ENCODE results near the gene ETFA. TPM values are rescaled to one million over a fixed set of nuclear protein-coding genes. Genes with fewer than 3 reads are reported as not detected.

The ETFA gene
- total RNA-seq, 1 experiment from 2014 or later = 170 TPM

DNA sequence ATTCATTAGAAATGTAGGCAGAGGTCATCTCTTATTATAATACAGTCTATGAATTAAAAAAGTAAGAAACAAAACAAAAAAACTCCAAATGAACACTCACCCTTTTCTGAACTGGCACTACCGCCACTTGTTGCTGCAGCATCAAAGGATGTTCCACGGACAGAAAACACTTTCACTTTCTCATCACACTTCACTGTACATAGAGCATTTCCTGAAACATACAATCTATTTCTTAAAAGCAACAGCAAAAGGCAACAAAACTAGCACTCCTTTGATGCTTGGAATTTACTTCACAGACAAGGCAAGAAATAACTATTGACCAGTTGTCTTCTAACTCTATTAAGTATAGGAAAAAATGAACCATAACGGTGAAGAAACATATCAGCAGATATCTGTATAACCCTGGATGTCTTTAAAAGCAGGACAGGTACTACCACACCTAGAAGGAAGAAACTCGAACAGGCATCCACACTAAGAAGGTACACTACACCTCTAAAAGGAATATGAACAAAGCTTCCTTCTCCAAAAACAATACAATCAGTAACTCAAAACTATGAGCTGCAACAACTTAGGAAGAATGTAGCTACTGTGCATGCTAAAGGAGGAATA, 24.9 kb downstream of the ETFA start:
- H3K9me2 ChIP-seq (replicated peaks; ENCODE audit: insufficient read depth, low read length) = no peaks in the 10 kb centered on the region
- DNase-seq = no peak
- H3K4me3 ChIP-seq (ENCODE audit: low read length) = no peak overlapping the region
- no peaks in the 10 kb centered on the region for H3K4me1 ChIP-seq (ENCODE audit: low read length)
- H3K27me3 ChIP-seq (ENCODE audit: low read length) = no peaks in the 10 kb centered on the region
- H3K9ac ChIP-seq (ENCODE audit: low read length) = no peak overlapping the region
- H3K36me3 ChIP-seq (ENCODE audit: insufficient read depth, low read length) = peaks cover 45% of the 10 kb centered on the region
- no peak overlapping the region for H3K27ac ChIP-seq (ENCODE audit: low read length)
- H3K79me2 ChIP-seq (ENCODE audit: low read length) = peaks cover 39% of the 10 kb centered on the region
- H4K20me1 ChIP-seq (ENCODE audit: insufficient read depth, low read depth, low read length) = no peaks in the 10 kb centered on the region
- H3K9me3 ChIP-seq (ENCODE audit: low read length) = no peaks in the 10 kb centered on the region
- no peak overlapping the region for H2AFZ ChIP-seq (ENCODE audit: low read length)
- peak overlapping the region; percentile 7 for H3K4me2 ChIP-seq (ENCODE audit: low read depth, low read length, poor library complexity, severe bottlenecking)

- Histone ChIP-seq H3K79me2 (ENCODE audit: low read length) (peaks cover 31% of the 10 kb centered on the region), H3K9ac (ENCODE audit: low read length) (no peak overlapping the region), H3K4me2 (ENCODE audit: low read depth, low read length, poor library complexity, severe bottlenecking) (no peak overlapping the region), H2AFZ (ENCODE audit: low read length) (no peak overlapping the region), H3K9me2 (replicated peaks; ENCODE audit: insufficient read depth, low read length) (no peaks in the 10 kb centered on the region), H4K20me1 (ENCODE audit: insufficient read depth, low read depth, low read length) (no peaks in the 10 kb centered on the region), H3K9me3 (ENCODE audit: low read length) (no peaks in the 10 kb centered on the region), H3K36me3 (ENCODE audit: insufficient read depth, low read length) (peaks cover 48% of the 10 kb centered on the region), H3K4me1 (ENCODE audit: low read length) (no peaks in the 10 kb centered on the region), H3K27ac (ENCODE audit: low read length) (no peak overlapping the region), H3K27me3 (ENCODE audit: low read length) (no peaks in the 10 kb centered on the region), H3K4me3 (ENCODE audit: low read length) (no peak overlapping the region)
- peak; percentile 66 for DNase-seq
Observed at GRCh38 chr15:76285241-76285825, 25.9 kb downstream of the ETFA start.

GRCh38 chr15:76282465-76282864, 28.8 kb downstream of the ETFA start:
- no peaks in the 10 kb centered on the region for H3K9me3 ChIP-seq (ENCODE audit: low read length)
- H3K9ac ChIP-seq (ENCODE audit: low read length) = no peak overlapping the region
- no peak overlapping the region for H3K4me2 ChIP-seq (ENCODE audit: low read depth, low read length, poor library complexity, severe bottlenecking)
- H2AFZ ChIP-seq (ENCODE audit: low read length) = no peak overlapping the region
- H3K36me3 ChIP-seq (ENCODE audit: insufficient read depth, low read length) = peaks cover 60% of the 10 kb centered on the region
- H4K20me1 ChIP-seq (ENCODE audit: insufficient read depth, low read depth, low read length) = no peaks in the 10 kb centered on the region
- no peak for DNase-seq
- H3K4me1 ChIP-seq (ENCODE audit: low read length) = no peaks in the 10 kb centered on the region
- no peak overlapping the region for H3K4me3 ChIP-seq (ENCODE audit: low read length)
- peaks cover 9% of the 10 kb centered on the region; the same call in 1 of the 2 replicates for H3K79me2 ChIP-seq (ENCODE audit: low read length)
- H3K9me2 ChIP-seq (replicated peaks; ENCODE audit: insufficient read depth, low read length) = no peaks in the 10 kb centered on the region
- H3K27me3 ChIP-seq (ENCODE audit: low read length) = no peaks in the 10 kb centered on the region
- no peak overlapping the region for H3K27ac ChIP-seq (ENCODE audit: low read length)

- Histone ChIP-seq H3K4me3 (ENCODE audit: low read length) (no peak overlapping the region), H4K20me1 (ENCODE audit: insufficient read depth, low read depth, low read length) (no peaks in the 10 kb centered on the region), H3K4me2 (ENCODE audit: low read depth, low read length, poor library complexity, severe bottlenecking) (no peak overlapping the region), H3K36me3 (ENCODE audit: insufficient read depth, low read length) (peaks cover 66% of the 10 kb centered on the region), H3K27ac (ENCODE audit: low read length) (no peak overlapping the region), H2AFZ (ENCODE audit: low read length) (no peak overlapping the region), H3K9me3 (ENCODE audit: low read length) (no peaks in the 10 kb centered on the region), H3K9ac (ENCODE audit: low read length) (no peak overlapping the region), H3K79me2 (ENCODE audit: low read length) (no peaks in the 10 kb centered on the region; the same call in 1 of the 2 replicates), H3K9me2 (replicated peaks; ENCODE audit: insufficient read depth, low read length) (no peaks in the 10 kb centered on the region), H3K27me3 (ENCODE audit: low read length) (no peaks in the 10 kb centered on the region), H3K4me1 (ENCODE audit: low read length) (no peaks in the 10 kb centered on the region)
- no peak for DNase-seq
Observed at GRCh38 chr15:76278651-76279050, 32.6 kb downstream of the ETFA start.

- H3K36me3 ChIP-seq (ENCODE audit: insufficient read depth, low read length) = peaks cover 77% of the 10 kb centered on the region
- H3K9me2 ChIP-seq (replicated peaks; ENCODE audit: insufficient read depth, low read length) = no peaks in the 10 kb centered on the region
- DNase-seq = no peak
- H3K9me3 ChIP-seq (ENCODE audit: low read length) = no peaks in the 10 kb centered on the region
- no peak overlapping the region for H2AFZ ChIP-seq (ENCODE audit: low read length)
- no peak overlapping the region for H3K27ac ChIP-seq (ENCODE audit: low read length)
- H3K9ac ChIP-seq (ENCODE audit: low read length) = no peak overlapping the region
- H4K20me1 ChIP-seq (ENCODE audit: insufficient read depth, low read depth, low read length) = no peaks in the 10 kb centered on the region
- no peak overlapping the region for H3K4me3 ChIP-seq (ENCODE audit: low read length)
- no peak overlapping the region for H3K4me2 ChIP-seq (ENCODE audit: low read depth, low read length, poor library complexity, severe bottlenecking)
- H3K27me3 ChIP-seq (ENCODE audit: low read length) = no peaks in the 10 kb centered on the region
- 0 out of 2 replicates have a peak, but pooled peaks cover 6% of the 10 kb centered on the region for H3K79me2 ChIP-seq (ENCODE audit: low read length)
- H3K4me1 ChIP-seq (ENCODE audit: low read length) = no peaks in the 10 kb centered on the region
Observed at GRCh38 chr15:76274821-76275220, 36.4 kb downstream of the ETFA start.

GRCh38 chr15:76274226-76274625, 37.0 kb downstream of the ETFA start:
- no peak for DNase-seq
- no peaks in the 10 kb centered on the region for H3K27me3 ChIP-seq (ENCODE audit: low read length)
- no peaks in the 10 kb centered on the region for H4K20me1 ChIP-seq (ENCODE audit: insufficient read depth, low read depth, low read length)
- no peak overlapping the region for H3K4me2 ChIP-seq (ENCODE audit: low read depth, low read length, poor library complexity, severe bottlenecking)
- H3K9ac ChIP-seq (ENCODE audit: low read length) = no peak overlapping the region
- H3K9me2 ChIP-seq (replicated peaks; ENCODE audit: insufficient read depth, low read length) = no peaks in the 10 kb centered on the region
- no peaks in the 10 kb centered on the region for H3K9me3 ChIP-seq (ENCODE audit: low read length)
- H2AFZ ChIP-seq (ENCODE audit: low read length) = no peak overlapping the region
- H3K4me1 ChIP-seq (ENCODE audit: low read length) = no peaks in the 10 kb centered on the region
- H3K36me3 ChIP-seq (ENCODE audit: insufficient read depth, low read length) = peaks cover 78% of the 10 kb centered on the region
- 0 out of 2 replicates have a peak, but pooled peaks cover 6% of the 10 kb centered on the region for H3K79me2 ChIP-seq (ENCODE audit: low read length)
- no peak overlapping the region for H3K27ac ChIP-seq (ENCODE audit: low read length)
- H3K4me3 ChIP-seq (ENCODE audit: low read length) = no peak overlapping the region

DNA sequence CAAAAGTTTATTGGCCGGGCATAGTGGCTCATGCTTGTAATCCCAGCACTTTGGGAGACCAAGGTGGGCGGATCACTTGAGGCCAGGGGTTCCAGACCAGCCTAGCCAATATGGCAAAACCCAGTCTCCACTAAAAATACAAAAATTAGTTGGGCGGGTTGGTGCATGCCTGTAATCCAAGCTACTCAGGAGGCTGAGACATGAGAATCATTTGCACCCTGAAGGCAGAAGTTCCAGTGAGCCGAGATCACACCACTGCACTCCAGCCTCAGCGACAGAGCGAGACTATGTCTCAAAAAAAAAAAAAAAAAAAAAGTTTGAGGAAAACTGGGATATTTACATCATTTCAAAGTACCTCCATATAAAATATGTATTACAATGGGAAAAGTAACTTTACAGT, 40.4 kb downstream of the ETFA start:
- H3K4me2 ChIP-seq (ENCODE audit: low read depth, low read length, poor library complexity, severe bottlenecking) = no peak overlapping the region
- no peak overlapping the region for H3K27ac ChIP-seq (ENCODE audit: low read length)
- no peak overlapping the region for H3K4me3 ChIP-seq (ENCODE audit: low read length)
- 0 out of 2 replicates have a peak, but pooled peaks cover 11% of the 10 kb centered on the region for H3K79me2 ChIP-seq (ENCODE audit: low read length)
- H3K9me2 ChIP-seq (replicated peaks; ENCODE audit: insufficient read depth, low read length) = no peaks in the 10 kb centered on the region
- no peaks in the 10 kb centered on the region for H3K27me3 ChIP-seq (ENCODE audit: low read length)
- no peaks in the 10 kb centered on the region; the same call in 1 of the 2 replicates for H3K9me3 ChIP-seq (ENCODE audit: low read length)
- H3K9ac ChIP-seq (ENCODE audit: low read length) = no peak overlapping the region
- peaks cover 91% of the 10 kb centered on the region for H3K36me3 ChIP-seq (ENCODE audit: insufficient read depth, low read length)
- H4K20me1 ChIP-seq (ENCODE audit: insufficient read depth, low read depth, low read length) = no peaks in the 10 kb centered on the region
- H3K4me1 ChIP-seq (ENCODE audit: low read length) = no peaks in the 10 kb centered on the region
- no peak overlapping the region for H2AFZ ChIP-seq (ENCODE audit: low read length)
- no peak for DNase-seq

DNA sequence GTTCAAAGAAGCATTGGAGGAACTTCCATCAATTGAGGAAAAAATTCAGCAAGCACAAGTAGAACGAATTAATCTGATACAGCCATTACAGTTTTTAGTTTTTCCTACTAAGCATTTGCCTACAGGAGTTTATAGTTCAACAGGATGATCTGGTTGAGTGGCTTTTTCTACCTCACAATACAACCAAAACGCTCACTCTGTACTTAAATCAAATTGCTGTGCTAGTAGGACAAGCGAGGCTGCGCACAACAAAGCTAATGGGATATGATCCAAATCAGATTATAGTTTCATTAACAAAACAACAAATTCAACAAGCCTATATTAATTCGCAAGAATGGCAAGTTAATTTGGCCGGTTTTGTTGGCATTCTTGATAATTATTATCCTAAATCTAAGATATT, 44.2 kb downstream of the ETFA start:
- no peak overlapping the region for H3K4me3 ChIP-seq (ENCODE audit: low read length)
- no peaks in the 10 kb centered on the region for H3K4me1 ChIP-seq (ENCODE audit: low read length)
- no peak overlapping the region for H3K4me2 ChIP-seq (ENCODE audit: low read depth, low read length, poor library complexity, severe bottlenecking)
- H4K20me1 ChIP-seq (ENCODE audit: insufficient read depth, low read depth, low read length) = no peaks in the 10 kb centered on the region
- H2AFZ ChIP-seq (ENCODE audit: low read length) = no peak overlapping the region
- H3K36me3 ChIP-seq (ENCODE audit: insufficient read depth, low read length) = peaks cover 96% of the 10 kb centered on the region
- H3K9me3 ChIP-seq (ENCODE audit: low read length) = peaks cover 4% of the 10 kb centered on the region
- no peak overlapping the region for H3K9ac ChIP-seq (ENCODE audit: low read length)
- no peaks in the 10 kb centered on the region for H3K27me3 ChIP-seq (ENCODE audit: low read length)
- no peak for DNase-seq
- H3K27ac ChIP-seq (ENCODE audit: low read length) = no peak overlapping the region
- no peaks in the 10 kb centered on the region for H3K9me2 ChIP-seq (replicated peaks; ENCODE audit: insufficient read depth, low read length)
- H3K79me2 ChIP-seq (ENCODE audit: low read length) = peaks cover 14% of the 10 kb centered on the region; the same call in 1 of the 2 replicates

Data from Karpas-422 (cell line).